Skeletal muscle satellite cell (primary cell): ENCODE measurements around the gene NBEA. TPM values are rescaled to one million over a fixed set of nuclear protein-coding genes. Genes with fewer than 3 reads are reported as not detected.
"Not testable (repeated sequence)": the region's sequence is repeated elsewhere in the genome, so short reads cannot be mapped to it uniquely, and the experiment has no call there.

Experiments used
- H3K27me3 ChIP-seq: 2 replicates; pipeline ENCODE4 v1.7.0; 2013; ENCODE audit warnings: low read length; ENCODE audit not compliant: control insufficient read depth, insufficient read depth
- H3K36me3 ChIP-seq: 2 replicates; pipeline ENCODE4 v1.7.0; 2013; ENCODE audit warnings: mild to moderate bottlenecking, control low read depth, low read length; ENCODE audit not compliant: insufficient read depth
- H3K4me1 ChIP-seq: 2 replicates; pipeline ENCODE4 v1.7.0; 2013; ENCODE audit warnings: low read length; ENCODE audit not compliant: control insufficient read depth, insufficient read depth
- H3K4me2 ChIP-seq: 2 replicates; pipeline ENCODE4 v1.7.0; 2013; ENCODE audit warnings: mild to moderate bottlenecking, low read length
- H3K4me3 ChIP-seq: 2 replicates; pipeline ENCODE4 v1.7.0; 2013; ENCODE audit warnings: low read length
- H3K9ac ChIP-seq: 2 replicates; pipeline ENCODE4 v1.7.0; 2013; ENCODE audit warnings: mild to moderate bottlenecking, low read depth, low read length, moderate library complexity
- H3K9me3 ChIP-seq: replicated peaks from 2 replicates; pipeline ENCODE4 v1.7.0; 2013; ENCODE audit warnings: mild to moderate bottlenecking, control low read depth, low read length
- total RNA-seq: library from RNA; depleted of rRNA; stranded (reverse); fragments of >200 nt; gene quantifications from 2 replicates; pipeline ENCODE4 v1.2.3, GENCODE V29; 2012; rRNA removed

The NBEA gene
- total RNA-seq = 1.3 and 1.5 TPM in 2 replicates

GRCh38 chr13:34941835-34942731 lies at the start of gene NBEA:
TSS of gene NBEA (plus strand) at chr13:34942270. CDS start at chr13:34942821, 551 bp downstream.
- Histone ChIP-seq H3K9ac (peak within 1 kb of the TSS; percentile 68), H3K27me3 (peaks cover 45% of the 10 kb centered on the region), H3K4me3 (peak within 1 kb of the TSS; percentile 94), H3K9me3 (no peaks in the 10 kb centered on the region), H3K4me2 (peak within 1 kb of the TSS; percentile 86), H3K4me1 (peaks cover 12% of the 10 kb centered on the region), H3K36me3 (no peaks in the 10 kb centered on the region)

GRCh38 chr13:34894756-34895155 lies 47.3 kb upstream of the NBEA start:
- Histone ChIP-seq H3K4me3 (no peak overlapping the region), H3K36me3 (no peaks in the 10 kb centered on the region), H3K4me1 (no peaks in the 10 kb centered on the region), H3K4me2 (no peak overlapping the region), H3K27me3 (no peaks in the 10 kb centered on the region), H3K9ac (no peak overlapping the region), H3K9me3 (no peaks in the 10 kb centered on the region)

- H3K4me3 ChIP-seq = no peak overlapping the region
- H3K4me1 ChIP-seq = no peaks in the 10 kb centered on the region
- H3K4me2 ChIP-seq = no peak overlapping the region
- H3K36me3 ChIP-seq = no peaks in the 10 kb centered on the region
- H3K9me3 ChIP-seq = no peaks in the 10 kb centered on the region
- no peak overlapping the region for H3K9ac ChIP-seq
- H3K27me3 ChIP-seq = no peaks in the 10 kb centered on the region
Measured at GRCh38 chr13:34897220-34897619, 44.9 kb upstream of the NBEA start.

- H3K9ac ChIP-seq = no peak overlapping the region
- H3K4me2 ChIP-seq = no peak overlapping the region
- H3K36me3 ChIP-seq = no peaks in the 10 kb centered on the region
- no peak overlapping the region for H3K4me3 ChIP-seq
- no peaks in the 10 kb centered on the region for H3K9me3 ChIP-seq
- H3K4me1 ChIP-seq = no peaks in the 10 kb centered on the region
- no peaks in the 10 kb centered on the region for H3K27me3 ChIP-seq
Measured at GRCh38 chr13:34899888-34900287, 42.2 kb upstream of the NBEA start.

GRCh38 chr13:34900288-34900739 lies 41.8 kb upstream of the NBEA start:
- Histone ChIP-seq H3K4me1 (no peaks in the 10 kb centered on the region), H3K27me3 (no peaks in the 10 kb centered on the region), H3K4me2 (no peak overlapping the region), H3K9ac (no peak overlapping the region), H3K9me3 (no peaks in the 10 kb centered on the region), H3K36me3 (no peaks in the 10 kb centered on the region), H3K4me3 (no peak overlapping the region)

GRCh38 chr13:34901572-34901971 lies 40.5 kb upstream of the NBEA start:
- H3K4me3 ChIP-seq = no peak overlapping the region
- H3K4me2 ChIP-seq = no peak overlapping the region
- H3K9ac ChIP-seq = no peak overlapping the region
- H3K36me3 ChIP-seq = no peaks in the 10 kb centered on the region
- H3K4me1 ChIP-seq = no peaks in the 10 kb centered on the region
- H3K27me3 ChIP-seq = no peaks in the 10 kb centered on the region
- no peaks in the 10 kb centered on the region for H3K9me3 ChIP-seq

GRCh38 chr13:34911159-34911558 lies 30.9 kb upstream of the NBEA start:
- Histone ChIP-seq H3K4me1 (no peaks in the 10 kb centered on the region), H3K9ac (no peak overlapping the region), H3K36me3 (no peaks in the 10 kb centered on the region), H3K4me2 (no peak overlapping the region), H3K27me3 (peaks cover 10% of the 10 kb centered on the region), H3K4me3 (no peak overlapping the region), H3K9me3 (no peaks in the 10 kb centered on the region)

GRCh38 chr13:34913040-34913439 lies 29.0 kb upstream of the NBEA start:
- H3K4me2 ChIP-seq = no peak overlapping the region
- H3K4me3 ChIP-seq = no peak overlapping the region
- H3K9ac ChIP-seq = no peak overlapping the region
- H3K4me1 ChIP-seq = no peaks in the 10 kb centered on the region
- H3K27me3 ChIP-seq = peaks cover 7% of the 10 kb centered on the region
- no peaks in the 10 kb centered on the region for H3K36me3 ChIP-seq
- no peaks in the 10 kb centered on the region for H3K9me3 ChIP-seq

- Histone ChIP-seq H3K9ac (no peak overlapping the region), H3K4me2 (no peak overlapping the region), H3K4me3 (no peak overlapping the region), H3K4me1 (no peaks in the 10 kb centered on the region), H3K36me3 (no peaks in the 10 kb centered on the region), H3K9me3 (no peaks in the 10 kb centered on the region), H3K27me3 (peaks cover 7% of the 10 kb centered on the region)
Measured at GRCh38 chr13:34914416-34914815, 27.7 kb upstream of the NBEA start.

- Histone ChIP-seq H3K4me3 (no peak overlapping the region), H3K27me3 (no peaks in the 10 kb centered on the region), H3K9me3 (no peaks in the 10 kb centered on the region), H3K36me3 (no peaks in the 10 kb centered on the region), H3K4me1 (no peaks in the 10 kb centered on the region), H3K9ac (no peak overlapping the region), H3K4me2 (no peak overlapping the region)
Measured at GRCh38 chr13:34926508-34926907, 15.6 kb upstream of the NBEA start.

- not testable (repeated sequence) for H3K4me1 ChIP-seq, H3K9ac ChIP-seq, H3K27me3 ChIP-seq
Measured at GRCh38 chr13:34928676-34929075, 13.4 kb upstream of the NBEA start.

GRCh38 chr13:34931572-34931971 lies 10.5 kb upstream of the NBEA start:
- Histone ChIP-seq H3K9me3 (no peaks in the 10 kb centered on the region), H3K27me3 (peaks cover 16% of the 10 kb centered on the region), H3K9ac (no peak overlapping the region), H3K36me3 (no peaks in the 10 kb centered on the region), H3K4me1 (no peaks in the 10 kb centered on the region), H3K4me3 (no peak overlapping the region), H3K4me2 (no peak overlapping the region)

More at GRCh38 chr13:34928676-34929075, 13.4 kb upstream of the NBEA start:
- H3K36me3 ChIP-seq, H3K9me3 ChIP-seq, H3K4me3 ChIP-seq, H3K4me2 ChIP-seq: not testable (repeated sequence)
